GM23338 (cell line): ENCODE results near the gene GLOD4. TPM values are rescaled to one million over a fixed set of nuclear protein-coding genes. Genes with fewer than 3 reads are reported as not detected.

Experiments used
- ATAC-seq: fragments of 200-7000 bp; cut with Tn5 transposase; 3 replicates; pipeline ENCODE4 v1.9.1; 2020
- DNase-seq: peaks from one replicate; pipeline ENCODE4 v3.0.0-alpha.2; 2015; ENCODE audit warnings: low spot score
- H2AFZ ChIP-seq: fragments of 200-600 bp; sonication (generic); 2 replicates; pipeline ENCODE4 v1.8.0; 2016; ENCODE audit warnings: antibody characterized with exemption, mild to moderate bottlenecking, moderate library complexity
- H3F3A ChIP-seq: fragments of 200-600 bp; sonication (generic); replicated peaks from 2 replicates; pipeline ENCODE4 v1.8.0; 2017; ENCODE audit warnings: antibody characterized with exemption, mixed run types, low read depth
- H3K27ac ChIP-seq: fragments of 200-600 bp; sonication (generic); 2 replicates; pipeline ENCODE4 v1.6.1; 2016; ENCODE audit warnings: low read depth
- H3K27me3 ChIP-seq: fragments of 200-600 bp; sonication (generic); 2 replicates; pipeline ENCODE4 v1.8.0; 2016; ENCODE audit warnings: mild to moderate bottlenecking, mixed run types, moderate library complexity; ENCODE audit not compliant: insufficient read depth
- H3K36me3 ChIP-seq: fragments of 200-600 bp; sonication (generic); 2 replicates; pipeline ENCODE4 v1.8.0; 2016; ENCODE audit warnings: mild to moderate bottlenecking; ENCODE audit not compliant: insufficient read depth
- H3K4me1 ChIP-seq: fragments of 200-600 bp; sonication (generic); 2 replicates; pipeline ENCODE4 v1.8.0; 2016; ENCODE audit warnings: mild to moderate bottlenecking, moderate library complexity; ENCODE audit not compliant: insufficient read depth
- H3K4me2 ChIP-seq: fragments of 200-600 bp; sonication (generic); 2 replicates; pipeline ENCODE4 v1.7.1; 2017; ENCODE audit warnings: mixed run types
- H3K4me3 ChIP-seq: fragments of 200-600 bp; sonication (generic); 2 replicates; pipeline ENCODE4 v1.6.1; 2016; ENCODE audit warnings: mixed run types
- H3K79me2 ChIP-seq: fragments of 200-600 bp; sonication (generic); replicated peaks from 2 replicates; pipeline ENCODE4 v1.8.0; 2017; ENCODE audit warnings: mild to moderate bottlenecking; ENCODE audit not compliant: insufficient read depth
- H3K9me2 ChIP-seq: fragments of 200-600 bp; sonication (generic); 2 replicates; pipeline ENCODE4 v1.8.0; 2017; ENCODE audit not compliant: insufficient read depth
- H4K20me1 ChIP-seq: fragments of 200-600 bp; sonication (generic); replicated peaks from 2 replicates; pipeline ENCODE4 v1.8.0; 2017; ENCODE audit warnings: mild to moderate bottlenecking; ENCODE audit not compliant: insufficient read depth
- H3K27ac Mint-ChIP-seq: 2 replicates; pipeline ENCODE4 v1.8.0; 2020; ENCODE audit warnings: inconsistent platforms, mild to moderate bottlenecking, moderate library complexity, mixed read lengths
- H3K27me3 Mint-ChIP-seq: 3 replicates; pipeline ENCODE4 v1.8.0; 2022; ENCODE audit warnings: low read depth, mild to moderate bottlenecking, moderate library complexity, mixed read lengths, inconsistent platforms; ENCODE audit not compliant: insufficient read depth, poor library complexity
- H3K36me3 Mint-ChIP-seq: 3 replicates; pipeline ENCODE4 v1.8.0; 2021; ENCODE audit warnings: low read depth, mild to moderate bottlenecking, inconsistent platforms, moderate library complexity, mixed read lengths
- H3K4me1 Mint-ChIP-seq: 3 replicates; pipeline ENCODE4 v1.8.0; 2020; ENCODE audit warnings: mild to moderate bottlenecking, inconsistent platforms, mixed read lengths
- H3K4me3 Mint-ChIP-seq: 3 replicates; pipeline ENCODE4 v1.8.0; 2021; ENCODE audit warnings: moderate library complexity, mild to moderate bottlenecking, inconsistent platforms, mixed read lengths
- H3K9me3 Mint-ChIP-seq: 3 replicates; pipeline ENCODE4 v1.8.0; 2020; ENCODE audit warnings: moderate library complexity, mild to moderate bottlenecking, inconsistent platforms, mixed read lengths
- CREB1 ChIP-seq: fragments of 250-450 bp; sonication (Bioruptor Pico); IDR thresholded peaks from 2 replicates; pipeline ENCODE4 v1.5.0; 2020; ENCODE audit warnings: low read depth, mild to moderate bottlenecking, moderate library complexity
- JUNB ChIP-seq: IDR thresholded peaks from one replicate; pipeline ENCODE4 v1.6.1; 2016; ENCODE audit warnings: antibody characterized with exemption; ENCODE audit not compliant: unreplicated experiment
- ZNF331 ChIP-seq: fragments of 250-450 bp; sonication (Bioruptor Pico); IDR thresholded peaks from 2 replicates; pipeline ENCODE4 v1.5.0; 2020; ENCODE audit warnings: low read depth, mild to moderate bottlenecking, moderate library complexity
- polyA plus RNA-seq: library from polyadenylated mRNA; unstranded; fragments of >200 nt; fragmentation: Nextera tagmentation; extraction: Ambion mirVana; gene quantifications from 2 replicates; pipeline ENCODE4 v1.2.1, GENCODE V29; 2016
- total RNA-seq: library from RNA; depleted of rRNA; stranded (reverse); fragments of >200 nt; shearing (Covaris generic); gene quantifications from 2 replicates; pipeline ENCODE4 v1.2.3, GENCODE V29; 2014
- TF ChIP-seq, protein P1 (sequence below): IDR thresholded peaks from one replicate; pipeline ENCODE4 v1.6.1; 2018; ENCODE audit warnings: antibody characterized with exemption; ENCODE audit not compliant: unreplicated experiment
- TF ChIP-seq, protein P2 (sequence below): IDR thresholded peaks from 2 replicates; pipeline ENCODE4 v1.6.1; 2016; ENCODE audit warnings: antibody characterized with exemption
- TF ChIP-seq, protein P3 (sequence below), 2 experiments: fragments of 200-600 bp in 1 of 2; sonication (generic) in 1 of 2; conservative IDR thresholded peaks; 2 replicates each; pipeline versions ENCODE4 v1.5.1 to v1.6.1; 2016 to 2017; ENCODE audit warnings: antibody characterized with exemption in 2 of 2, low read depth in 2 of 2, mild to moderate bottlenecking in 2 of 2, moderate library complexity in 1 of 2
- TF ChIP-seq, protein P4 (sequence below): fragments of 250-450 bp; sonication (Bioruptor Pico); IDR thresholded peaks from 2 replicates; pipeline ENCODE4 v1.5.0; 2020; ENCODE audit warnings: mild to moderate bottlenecking, moderate library complexity

The GLOD4 gene
- total and polyA plus RNA-seq, 2 experiments from 2014 or later, result 120 to 122 TPM

DNA sequence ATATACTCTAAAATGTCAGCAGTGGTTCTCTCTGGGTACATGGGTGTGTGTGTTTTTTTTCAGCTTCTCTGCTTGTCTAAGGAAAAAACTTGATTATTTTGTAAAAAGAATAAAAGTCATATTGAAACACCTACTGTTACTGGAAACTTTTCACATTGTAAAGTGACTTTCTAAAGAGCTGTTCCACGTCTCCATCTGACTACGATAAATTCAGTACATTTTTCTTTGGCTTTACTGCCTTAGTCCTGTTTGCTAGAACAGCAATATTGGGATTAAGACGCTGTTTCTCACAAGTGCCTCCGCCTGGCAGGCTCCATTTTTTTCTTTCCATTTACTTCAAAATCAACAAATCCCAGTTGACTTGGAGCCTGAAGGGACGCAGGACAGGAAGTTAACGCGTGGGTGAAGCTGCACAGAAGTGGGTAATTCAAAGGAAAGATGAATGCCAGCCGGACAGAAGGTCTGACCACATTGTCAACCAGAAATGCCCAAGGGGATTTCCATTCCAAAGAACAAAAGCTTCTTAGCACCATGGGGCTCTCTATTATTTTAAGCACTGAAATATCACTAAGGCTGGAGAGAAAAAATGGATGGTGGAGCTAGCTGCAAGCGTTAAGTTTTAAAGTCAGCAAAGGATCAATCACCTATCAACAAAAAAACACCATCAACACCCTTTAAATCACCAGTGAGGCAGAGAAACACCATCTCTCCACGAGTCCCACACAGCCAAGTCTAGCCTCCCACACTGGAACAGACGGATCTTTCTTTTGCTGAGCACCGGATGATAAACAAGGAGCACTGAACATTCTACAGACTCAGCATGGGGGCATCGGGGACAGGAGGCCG, 8.4 kb downstream of the GLOD4 start (continued):
- TF ChIP-seq, protein P1, sequence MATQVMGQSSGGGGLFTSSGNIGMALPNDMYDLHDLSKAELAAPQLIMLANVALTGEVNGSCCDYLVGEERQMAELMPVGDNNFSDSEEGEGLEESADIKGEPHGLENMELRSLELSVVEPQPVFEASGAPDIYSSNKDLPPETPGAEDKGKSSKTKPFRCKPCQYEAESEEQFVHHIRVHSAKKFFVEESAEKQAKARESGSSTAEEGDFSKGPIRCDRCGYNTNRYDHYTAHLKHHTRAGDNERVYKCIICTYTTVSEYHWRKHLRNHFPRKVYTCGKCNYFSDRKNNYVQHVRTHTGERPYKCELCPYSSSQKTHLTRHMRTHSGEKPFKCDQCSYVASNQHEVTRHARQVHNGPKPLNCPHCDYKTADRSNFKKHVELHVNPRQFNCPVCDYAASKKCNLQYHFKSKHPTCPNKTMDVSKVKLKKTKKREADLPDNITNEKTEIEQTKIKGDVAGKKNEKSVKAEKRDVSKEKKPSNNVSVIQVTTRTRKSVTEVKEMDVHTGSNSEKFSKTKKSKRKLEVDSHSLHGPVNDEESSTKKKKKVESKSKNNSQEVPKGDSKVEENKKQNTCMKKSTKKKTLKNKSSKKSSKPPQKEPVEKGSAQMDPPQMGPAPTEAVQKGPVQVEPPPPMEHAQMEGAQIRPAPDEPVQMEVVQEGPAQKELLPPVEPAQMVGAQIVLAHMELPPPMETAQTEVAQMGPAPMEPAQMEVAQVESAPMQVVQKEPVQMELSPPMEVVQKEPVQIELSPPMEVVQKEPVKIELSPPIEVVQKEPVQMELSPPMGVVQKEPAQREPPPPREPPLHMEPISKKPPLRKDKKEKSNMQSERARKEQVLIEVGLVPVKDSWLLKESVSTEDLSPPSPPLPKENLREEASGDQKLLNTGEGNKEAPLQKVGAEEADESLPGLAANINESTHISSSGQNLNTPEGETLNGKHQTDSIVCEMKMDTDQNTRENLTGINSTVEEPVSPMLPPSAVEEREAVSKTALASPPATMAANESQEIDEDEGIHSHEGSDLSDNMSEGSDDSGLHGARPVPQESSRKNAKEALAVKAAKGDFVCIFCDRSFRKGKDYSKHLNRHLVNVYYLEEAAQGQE, result no peak

DNA sequence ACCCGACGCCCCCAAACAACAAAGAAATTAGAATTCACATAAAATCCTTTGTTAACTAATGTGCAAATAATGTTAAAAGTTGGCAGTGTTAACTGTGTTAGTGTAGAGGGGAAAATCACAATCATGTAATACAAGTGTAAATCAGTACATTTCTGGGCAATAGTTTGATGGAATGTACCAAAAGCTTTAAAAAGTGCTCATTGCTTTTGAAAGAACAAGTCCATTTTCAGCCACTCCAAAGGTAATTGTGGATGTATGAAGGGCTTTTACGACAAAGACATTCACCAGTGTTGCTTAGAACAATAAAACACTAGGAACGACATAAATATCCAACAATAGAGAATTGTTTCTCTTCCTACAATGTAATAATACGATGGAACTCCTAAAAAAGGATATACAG, 9.1 kb downstream of the GLOD4 start:
- Mint-ChIP-seq H3K27ac (no peak overlapping the region), H3K4me1 (no peaks in the 10 kb centered on the region), H3K36me3 (peaks cover 83% of the 10 kb centered on the region), H3K4me3 (no peak overlapping the region), H3K9me3 (no peaks in the 10 kb centered on the region), H3K27me3 (peaks cover 8% of the 10 kb centered on the region)
- no peak for ATAC-seq
- peaks cover 45% of the 10 kb centered on the region for H3K36me3 ChIP-seq
- H3K27ac ChIP-seq, result no peak overlapping the region
- no peak overlapping the region for H3K4me3 ChIP-seq
- H3F3A ChIP-seq, result no peaks in the 10 kb centered on the region; the same call in 1 of the 2 replicates
- H3K27me3 ChIP-seq, result no peaks in the 10 kb centered on the region
- H4K20me1 ChIP-seq, result peaks cover 7% of the 10 kb centered on the region
- no peak for DNase-seq
- no peak overlapping the region for H3K4me2 ChIP-seq
- no peak overlapping the region for H2AFZ ChIP-seq
- no peaks in the 10 kb centered on the region for H3K4me1 ChIP-seq
- no peaks in the 10 kb centered on the region for H3K9me2 ChIP-seq
- H3K79me2 ChIP-seq, result no peaks in the 10 kb centered on the region
- TF ChIP-seq, protein P2, sequence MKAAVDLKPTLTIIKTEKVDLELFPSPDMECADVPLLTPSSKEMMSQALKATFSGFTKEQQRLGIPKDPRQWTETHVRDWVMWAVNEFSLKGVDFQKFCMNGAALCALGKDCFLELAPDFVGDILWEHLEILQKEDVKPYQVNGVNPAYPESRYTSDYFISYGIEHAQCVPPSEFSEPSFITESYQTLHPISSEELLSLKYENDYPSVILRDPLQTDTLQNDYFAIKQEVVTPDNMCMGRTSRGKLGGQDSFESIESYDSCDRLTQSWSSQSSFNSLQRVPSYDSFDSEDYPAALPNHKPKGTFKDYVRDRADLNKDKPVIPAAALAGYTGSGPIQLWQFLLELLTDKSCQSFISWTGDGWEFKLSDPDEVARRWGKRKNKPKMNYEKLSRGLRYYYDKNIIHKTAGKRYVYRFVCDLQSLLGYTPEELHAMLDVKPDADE, result no peak
- no peak for TF ChIP-seq ZNF331 (CRISPR knock-in tag)
- no peak for TF ChIP-seq JUNB
- TF ChIP-seq, protein P3, sequence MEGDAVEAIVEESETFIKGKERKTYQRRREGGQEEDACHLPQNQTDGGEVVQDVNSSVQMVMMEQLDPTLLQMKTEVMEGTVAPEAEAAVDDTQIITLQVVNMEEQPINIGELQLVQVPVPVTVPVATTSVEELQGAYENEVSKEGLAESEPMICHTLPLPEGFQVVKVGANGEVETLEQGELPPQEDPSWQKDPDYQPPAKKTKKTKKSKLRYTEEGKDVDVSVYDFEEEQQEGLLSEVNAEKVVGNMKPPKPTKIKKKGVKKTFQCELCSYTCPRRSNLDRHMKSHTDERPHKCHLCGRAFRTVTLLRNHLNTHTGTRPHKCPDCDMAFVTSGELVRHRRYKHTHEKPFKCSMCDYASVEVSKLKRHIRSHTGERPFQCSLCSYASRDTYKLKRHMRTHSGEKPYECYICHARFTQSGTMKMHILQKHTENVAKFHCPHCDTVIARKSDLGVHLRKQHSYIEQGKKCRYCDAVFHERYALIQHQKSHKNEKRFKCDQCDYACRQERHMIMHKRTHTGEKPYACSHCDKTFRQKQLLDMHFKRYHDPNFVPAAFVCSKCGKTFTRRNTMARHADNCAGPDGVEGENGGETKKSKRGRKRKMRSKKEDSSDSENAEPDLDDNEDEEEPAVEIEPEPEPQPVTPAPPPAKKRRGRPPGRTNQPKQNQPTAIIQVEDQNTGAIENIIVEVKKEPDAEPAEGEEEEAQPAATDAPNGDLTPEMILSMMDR (conservative IDR thresholded peaks at IDR 0.05; ENCODE audit: low read depth in 2 of 2), result no peak
- TF ChIP-seq, protein P4, sequence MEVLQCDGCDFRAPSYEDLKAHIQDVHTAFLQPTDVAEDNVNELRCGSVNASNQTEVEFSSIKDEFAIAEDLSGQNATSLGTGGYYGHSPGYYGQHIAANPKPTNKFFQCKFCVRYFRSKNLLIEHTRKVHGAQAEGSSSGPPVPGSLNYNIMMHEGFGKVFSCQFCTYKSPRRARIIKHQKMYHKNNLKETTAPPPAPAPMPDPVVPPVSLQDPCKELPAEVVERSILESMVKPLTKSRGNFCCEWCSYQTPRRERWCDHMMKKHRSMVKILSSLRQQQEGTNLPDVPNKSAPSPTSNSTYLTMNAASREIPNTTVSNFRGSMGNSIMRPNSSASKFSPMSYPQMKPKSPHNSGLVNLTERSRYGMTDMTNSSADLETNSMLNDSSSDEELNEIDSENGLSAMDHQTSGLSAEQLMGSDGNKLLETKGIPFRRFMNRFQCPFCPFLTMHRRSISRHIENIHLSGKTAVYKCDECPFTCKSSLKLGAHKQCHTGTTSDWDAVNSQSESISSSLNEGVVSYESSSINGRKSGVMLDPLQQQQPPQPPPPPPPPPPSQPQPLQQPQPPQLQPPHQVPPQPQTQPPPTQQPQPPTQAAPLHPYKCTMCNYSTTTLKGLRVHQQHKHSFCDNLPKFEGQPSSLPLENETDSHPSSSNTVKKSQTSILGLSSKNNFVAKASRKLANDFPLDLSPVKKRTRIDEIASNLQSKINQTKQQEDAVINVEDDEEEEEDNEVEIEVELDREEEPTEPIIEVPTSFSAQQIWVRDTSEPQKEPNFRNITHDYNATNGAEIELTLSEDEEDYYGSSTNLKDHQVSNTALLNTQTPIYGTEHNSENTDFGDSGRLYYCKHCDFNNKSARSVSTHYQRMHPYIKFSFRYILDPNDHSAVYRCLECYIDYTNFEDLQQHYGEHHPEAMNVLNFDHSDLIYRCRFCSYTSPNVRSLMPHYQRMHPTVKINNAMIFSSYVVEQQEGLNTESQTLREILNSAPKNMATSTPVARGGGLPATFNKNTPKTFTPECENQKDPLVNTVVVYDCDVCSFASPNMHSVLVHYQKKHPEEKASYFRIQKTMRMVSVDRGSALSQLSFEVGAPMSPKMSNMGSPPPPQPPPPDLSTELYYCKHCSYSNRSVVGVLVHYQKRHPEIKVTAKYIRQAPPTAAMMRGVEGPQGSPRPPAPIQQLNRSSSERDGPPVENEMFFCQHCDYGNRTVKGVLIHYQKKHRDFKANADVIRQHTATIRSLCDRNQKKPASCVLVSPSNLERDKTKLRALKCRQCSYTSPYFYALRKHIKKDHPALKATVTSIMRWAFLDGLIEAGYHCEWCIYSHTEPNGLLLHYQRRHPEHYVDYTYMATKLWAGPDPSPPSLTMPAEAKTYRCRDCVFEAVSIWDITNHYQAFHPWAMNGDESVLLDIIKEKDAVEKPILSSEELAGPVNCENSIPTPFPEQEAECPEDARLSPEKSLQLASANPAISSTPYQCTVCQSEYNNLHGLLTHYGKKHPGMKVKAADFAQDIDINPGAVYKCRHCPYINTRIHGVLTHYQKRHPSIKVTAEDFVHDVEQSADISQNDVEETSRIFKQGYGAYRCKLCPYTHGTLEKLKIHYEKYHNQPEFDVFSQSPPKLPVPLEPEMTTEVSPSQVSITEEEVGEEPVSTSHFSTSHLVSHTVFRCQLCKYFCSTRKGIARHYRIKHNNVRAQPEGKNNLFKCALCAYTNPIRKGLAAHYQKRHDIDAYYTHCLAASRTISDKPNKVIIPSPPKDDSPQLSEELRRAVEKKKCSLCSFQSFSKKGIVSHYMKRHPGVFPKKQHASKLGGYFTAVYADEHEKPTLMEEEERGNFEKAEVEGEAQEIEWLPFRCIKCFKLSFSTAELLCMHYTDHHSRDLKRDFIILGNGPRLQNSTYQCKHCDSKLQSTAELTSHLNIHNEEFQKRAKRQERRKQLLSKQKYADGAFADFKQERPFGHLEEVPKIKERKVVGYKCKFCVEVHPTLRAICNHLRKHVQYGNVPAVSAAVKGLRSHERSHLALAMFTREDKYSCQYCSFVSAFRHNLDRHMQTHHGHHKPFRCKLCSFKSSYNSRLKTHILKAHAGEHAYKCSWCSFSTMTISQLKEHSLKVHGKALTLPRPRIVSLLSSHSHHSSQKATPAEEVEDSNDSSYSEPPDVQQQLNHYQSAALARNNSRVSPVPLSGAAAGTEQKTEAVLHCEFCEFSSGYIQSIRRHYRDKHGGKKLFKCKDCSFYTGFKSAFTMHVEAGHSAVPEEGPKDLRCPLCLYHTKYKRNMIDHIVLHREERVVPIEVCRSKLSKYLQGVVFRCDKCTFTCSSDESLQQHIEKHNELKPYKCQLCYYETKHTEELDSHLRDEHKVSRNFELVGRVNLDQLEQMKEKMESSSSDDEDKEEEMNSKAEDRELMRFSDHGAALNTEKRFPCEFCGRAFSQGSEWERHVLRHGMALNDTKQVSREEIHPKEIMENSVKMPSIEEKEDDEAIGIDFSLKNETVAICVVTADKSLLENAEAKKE, result no peak
- TF ChIP-seq CREB1, result no peak
